K562 (cell line): Measurements from ENCODE around the gene WDR83. TPM values are rescaled to one million over a fixed set of nuclear protein-coding genes. Genes with fewer than 3 reads are reported as not detected.

ENCODE experiments used
- BCL6 ChIP-seq: fragments of 250-450 bp; sonication (Bioruptor Pico); IDR thresholded peaks from 2 replicates; pipeline ENCODE4 v1.4.0; 2020
- HDAC2 ChIP-seq: fragments of 450-650 bp; IDR thresholded peaks from 2 replicates; pipeline ENCODE4 v1.6.1; 2016; ENCODE audit warnings: mild to moderate bottlenecking
- KAT7 ChIP-seq: sonication (generic); formaldehyde crosslinking; IDR thresholded peaks from 2 replicates; pipeline ENCODE4 v1.8.0; 2022; ENCODE audit warnings: missing genetic modification reagents, mild to moderate bottlenecking, borderline replicate concordance
- KLF6 ChIP-seq: fragments of 250-450 bp; sonication (Bioruptor Pico); IDR thresholded peaks from 2 replicates; pipeline ENCODE4 v1.4.0; 2020; ENCODE audit warnings: mild to moderate bottlenecking, moderate library complexity, borderline replicate concordance
- NCOA1 ChIP-seq: fragments of 450-650 bp; IDR thresholded peaks from 2 replicates; pipeline ENCODE4 v1.6.1; 2016; ENCODE audit warnings: low read depth
- NR2C2 ChIP-seq, 2 experiments: fragments of 200-800 bp in 1 of 2; sonication (Bioruptor generic) in 1 of 2; sonication (generic) in 1 of 2; formaldehyde crosslinking in 1 of 2; IDR thresholded peaks; 2 replicates each; pipeline versions ENCODE4 v1.6.1 to v1.8.0; 2016 to 2022; ENCODE audit warnings: mild to moderate bottlenecking in 1 of 2, missing compliant biosample characterization in 1 of 2, missing genetic modification characterization in 1 of 2, missing genetic modification reagents in 1 of 2
- RB1 ChIP-seq: fragments of 450-650 bp; IDR thresholded peaks from 2 replicates; pipeline ENCODE4 v1.6.1; 2017; ENCODE audit warnings: low read depth, mild to moderate bottlenecking
- RBFOX2 ChIP-seq: fragments of 200-400 bp; formaldehyde crosslinking; IDR thresholded peaks from 2 replicates; pipeline ENCODE4 v1.6.1; 2017; ENCODE audit warnings: low read depth, mild to moderate bottlenecking, low read length, moderate library complexity
- SMAD3 ChIP-seq: fragments of 450-650 bp; formaldehyde crosslinking; conservative IDR thresholded peaks from 2 replicates; pipeline ENCODE4 v1.4.0; 2020; ENCODE audit warnings: mild to moderate bottlenecking
- SMARCA5 ChIP-seq: fragments of 450-650 bp; IDR thresholded peaks from 2 replicates; pipeline ENCODE4 v1.6.1; 2016
- ZBTB7A ChIP-seq: IDR thresholded peaks from 2 replicates; pipeline ENCODE4 v1.6.1; 2011; ENCODE audit warnings: low read depth, mild to moderate bottlenecking, low read length, moderate library complexity, borderline replicate concordance; ENCODE audit not compliant: control insufficient read depth
- polyA plus RNA-seq, 8 experiments: library from polyadenylated mRNA; depleted of rRNA in 4 of 8; stranded (reverse) in 5 of 8; unstranded in 3 of 8; fragments of >200 nt; fragmentation: Nextera tagmentation in 2 of 8; fragmentation: Illumina TruSeq in 1 of 8; extraction: Ambion mirVana in 2 of 8; extraction: Trizol in 1 of 8; gene quantifications; 2 replicates each; pipeline versions ENCODE4 v1.2.1 to v1.2.3, GENCODE V29; 2011 to 2014; ENCODE audit warnings: inconsistent platforms in 1 of 8, missing spikeins in 1 of 8
- total RNA-seq, 7 experiments: library from RNA; depleted of rRNA in 6 of 7; stranded (reverse); fragments of >200 nt in 6 of 7; fragmentation: Illumina TruSeq in 2 of 7; extraction: Trizol in 2 of 7; gene quantifications; 2 replicates each; pipeline versions ENCODE4 v1.2.1 to v1.2.3, GENCODE V29; 2011 to 2021; ENCODE audit warnings: low replicate concordance in 1 of 7
- TF ChIP-seq, protein P1 (sequence below): fragments of 450-650 bp; IDR thresholded peaks from 2 replicates; pipeline ENCODE4 v1.6.1; 2017; ENCODE audit warnings: antibody characterized with exemption
- TF ChIP-seq, protein P2 (sequence below), 2 experiments: fragments of 200-800 bp in 1 of 2; sonication (Bioruptor generic) in 1 of 2; sonication (generic) in 1 of 2; formaldehyde crosslinking in 1 of 2; IDR thresholded peaks in 1 of 2; conservative IDR thresholded peaks in 1 of 2; 2 replicates each; pipeline versions ENCODE4 v1.5.0 to v1.6.1; 2016 to 2020; ENCODE audit warnings: missing compliant biosample characterization in 1 of 2, missing genetic modification characterization in 1 of 2, missing genetic modification reagents in 1 of 2
- TF ChIP-seq, protein P3 (sequence below): fragments of 250-450 bp; sonication (Bioruptor Pico); IDR thresholded peaks from 2 replicates; pipeline ENCODE4 v1.8.0; 2021; ENCODE audit warnings: borderline replicate concordance, mild to moderate bottlenecking, moderate library complexity; ENCODE audit not compliant: poor library complexity, severe bottlenecking
- TF ChIP-seq, protein P4 (sequence below): fragments of 250-450 bp; sonication (Bioruptor Pico); IDR thresholded peaks from 2 replicates; pipeline ENCODE4 v1.4.0; 2020; ENCODE audit warnings: mild to moderate bottlenecking
- TF ChIP-seq, protein P5 (sequence below), 2 experiments: fragments of 250-450 bp in 1 of 2; fragments of 450-650 bp in 1 of 2; sonication (Bioruptor Pico) in 1 of 2; IDR thresholded peaks; 2 replicates each; pipeline versions ENCODE4 v1.6.1 to v1.8.0; 2016 to 2021; ENCODE audit warnings: mild to moderate bottlenecking in 2 of 2, moderate library complexity in 2 of 2, missing compliant biosample characterization in 1 of 2, missing genetic modification characterization in 1 of 2
- TF ChIP-seq, protein P6 (sequence below): fragments of 450-650 bp; IDR thresholded peaks from 2 replicates; pipeline ENCODE4 v1.6.1; 2014; ENCODE audit warnings: low read depth, mild to moderate bottlenecking, moderate library complexity, borderline replicate concordance

The WDR83 gene
- total and polyA plus RNA-seq, 9 of the 15 experiments (the other 6 are each of a cell fraction or from before 2014, with no cell fraction given) = 0.52 to 21.3 (median 4.2) TPM

DNA sequence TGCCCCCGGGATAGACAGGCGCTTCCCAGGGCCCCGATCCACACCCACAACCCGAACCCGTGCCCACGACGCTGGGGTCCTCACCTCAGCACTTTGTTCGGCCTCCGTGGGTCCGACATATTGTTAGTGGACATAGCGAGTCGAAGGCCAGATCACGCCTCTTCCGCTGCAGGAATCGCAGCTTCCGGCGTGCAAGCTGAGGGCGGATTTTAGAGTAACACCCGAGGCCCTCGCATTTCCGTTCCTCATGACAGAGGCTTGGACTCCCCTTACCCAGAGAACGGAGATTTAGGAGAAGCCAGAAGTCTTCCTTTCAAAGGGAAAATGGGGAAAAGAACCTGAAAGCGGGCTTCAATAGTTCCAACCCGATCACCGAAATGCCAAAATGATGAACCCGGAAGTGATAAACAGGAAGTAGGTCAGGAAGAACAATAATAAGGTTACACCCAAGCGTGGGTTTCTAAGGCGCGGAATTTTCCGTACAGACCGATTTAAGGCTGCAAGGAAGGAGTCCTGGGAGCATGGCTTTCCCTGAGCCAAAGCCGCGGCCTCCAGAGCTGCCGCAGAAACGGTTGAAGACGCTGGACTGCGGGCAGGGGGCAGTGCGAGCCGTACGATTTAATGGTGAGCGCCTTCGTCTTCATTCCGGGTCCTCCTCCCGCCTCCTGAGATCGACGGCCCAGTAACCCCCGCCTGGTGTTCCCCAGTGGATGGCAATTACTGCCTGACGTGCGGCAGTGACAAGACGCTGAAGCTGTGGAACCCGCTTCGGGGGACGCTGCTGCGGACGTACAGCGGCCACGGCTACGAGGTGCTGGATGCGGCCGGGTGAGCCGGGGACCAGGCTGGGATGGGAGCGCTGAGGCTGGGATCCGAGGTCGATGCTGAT is 2.9 kb downstream of the WDR83 start (continued):
- TF ChIP-seq, protein P1, sequence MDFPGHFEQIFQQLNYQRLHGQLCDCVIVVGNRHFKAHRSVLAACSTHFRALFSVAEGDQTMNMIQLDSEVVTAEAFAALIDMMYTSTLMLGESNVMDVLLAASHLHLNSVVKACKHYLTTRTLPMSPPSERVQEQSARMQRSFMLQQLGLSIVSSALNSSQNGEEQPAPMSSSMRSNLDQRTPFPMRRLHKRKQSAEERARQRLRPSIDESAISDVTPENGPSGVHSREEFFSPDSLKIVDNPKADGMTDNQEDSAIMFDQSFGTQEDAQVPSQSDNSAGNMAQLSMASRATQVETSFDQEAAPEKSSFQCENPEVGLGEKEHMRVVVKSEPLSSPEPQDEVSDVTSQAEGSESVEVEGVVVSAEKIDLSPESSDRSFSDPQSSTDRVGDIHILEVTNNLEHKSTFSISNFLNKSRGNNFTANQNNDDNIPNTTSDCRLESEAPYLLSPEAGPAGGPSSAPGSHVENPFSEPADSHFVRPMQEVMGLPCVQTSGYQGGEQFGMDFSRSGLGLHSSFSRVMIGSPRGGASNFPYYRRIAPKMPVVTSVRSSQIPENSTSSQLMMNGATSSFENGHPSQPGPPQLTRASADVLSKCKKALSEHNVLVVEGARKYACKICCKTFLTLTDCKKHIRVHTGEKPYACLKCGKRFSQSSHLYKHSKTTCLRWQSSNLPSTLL = no peak
- TF ChIP-seq, protein P2, sequence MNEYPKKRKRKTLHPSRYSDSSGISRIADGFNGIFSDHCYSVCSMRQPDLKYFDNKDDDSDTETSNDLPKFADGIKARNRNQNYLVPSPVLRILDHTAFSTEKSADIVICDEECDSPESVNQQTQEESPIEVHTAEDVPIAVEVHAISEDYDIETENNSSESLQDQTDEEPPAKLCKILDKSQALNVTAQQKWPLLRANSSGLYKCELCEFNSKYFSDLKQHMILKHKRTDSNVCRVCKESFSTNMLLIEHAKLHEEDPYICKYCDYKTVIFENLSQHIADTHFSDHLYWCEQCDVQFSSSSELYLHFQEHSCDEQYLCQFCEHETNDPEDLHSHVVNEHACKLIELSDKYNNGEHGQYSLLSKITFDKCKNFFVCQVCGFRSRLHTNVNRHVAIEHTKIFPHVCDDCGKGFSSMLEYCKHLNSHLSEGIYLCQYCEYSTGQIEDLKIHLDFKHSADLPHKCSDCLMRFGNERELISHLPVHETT (CRISPR knock-in tag; conservative IDR thresholded peaks at IDR 0.05 in 1 of 2, IDR thresholded peaks at IDR 0.05 in 1 of 2) = peak in 1 of 2 experiments; percentile 73; a peak in 2 of 4 replicates
- TF ChIP-seq NCOA1 = peak; percentile 100
- peak; percentile 50 for TF ChIP-seq RB1
- peak; percentile 94 for TF ChIP-seq HDAC2
- TF ChIP-seq SMARCA5 = no peak
- TF ChIP-seq, protein P3, sequence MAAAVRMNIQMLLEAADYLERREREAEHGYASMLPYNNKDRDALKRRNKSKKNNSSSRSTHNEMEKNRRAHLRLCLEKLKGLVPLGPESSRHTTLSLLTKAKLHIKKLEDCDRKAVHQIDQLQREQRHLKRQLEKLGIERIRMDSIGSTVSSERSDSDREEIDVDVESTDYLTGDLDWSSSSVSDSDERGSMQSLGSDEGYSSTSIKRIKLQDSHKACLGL (CRISPR knock-in tag) = peak; percentile 39
- peak; percentile 94 for TF ChIP-seq NR2C2 (CRISPR knock-in tag; IDR thresholded peaks at IDR 0.05)
- peak; percentile 99 for TF ChIP-seq NR2C2 (tag; IDR thresholded peaks at IDR 0.05)
- peak; percentile 52; the same call in 1 of the 2 replicates for TF ChIP-seq KAT7
- TF ChIP-seq ZBTB7A = peak; percentile 40; the same call in 1 of the 2 replicates
- TF ChIP-seq, protein P4, sequence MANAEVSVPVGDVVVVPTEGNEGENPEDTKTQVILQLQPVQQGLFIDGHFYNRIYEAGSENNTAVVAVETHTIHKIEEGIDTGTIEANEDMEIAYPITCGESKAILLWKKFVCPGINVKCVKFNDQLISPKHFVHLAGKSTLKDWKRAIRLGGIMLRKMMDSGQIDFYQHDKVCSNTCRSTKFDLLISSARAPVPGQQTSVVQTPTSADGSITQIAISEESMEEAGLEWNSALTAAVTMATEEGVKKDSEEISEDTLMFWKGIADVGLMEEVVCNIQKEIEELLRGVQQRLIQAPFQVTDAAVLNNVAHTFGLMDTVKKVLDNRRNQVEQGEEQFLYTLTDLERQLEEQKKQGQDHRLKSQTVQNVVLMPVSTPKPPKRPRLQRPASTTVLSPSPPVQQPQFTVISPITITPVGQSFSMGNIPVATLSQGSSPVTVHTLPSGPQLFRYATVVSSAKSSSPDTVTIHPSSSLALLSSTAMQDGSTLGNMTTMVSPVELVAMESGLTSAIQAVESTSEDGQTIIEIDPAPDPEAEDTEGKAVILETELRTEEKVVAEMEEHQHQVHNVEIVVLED = peak; percentile 66
- TF ChIP-seq, protein P5, sequence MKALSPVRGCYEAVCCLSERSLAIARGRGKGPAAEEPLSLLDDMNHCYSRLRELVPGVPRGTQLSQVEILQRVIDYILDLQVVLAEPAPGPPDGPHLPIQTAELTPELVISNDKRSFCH (CRISPR knock-in tag; IDR thresholded peaks at IDR 0.05) = no peak
- TF ChIP-seq, protein P5 (tag; IDR thresholded peaks at IDR 0.05) = peak; percentile 54; the same call in 1 of the 2 replicates
- TF ChIP-seq, protein P6, sequence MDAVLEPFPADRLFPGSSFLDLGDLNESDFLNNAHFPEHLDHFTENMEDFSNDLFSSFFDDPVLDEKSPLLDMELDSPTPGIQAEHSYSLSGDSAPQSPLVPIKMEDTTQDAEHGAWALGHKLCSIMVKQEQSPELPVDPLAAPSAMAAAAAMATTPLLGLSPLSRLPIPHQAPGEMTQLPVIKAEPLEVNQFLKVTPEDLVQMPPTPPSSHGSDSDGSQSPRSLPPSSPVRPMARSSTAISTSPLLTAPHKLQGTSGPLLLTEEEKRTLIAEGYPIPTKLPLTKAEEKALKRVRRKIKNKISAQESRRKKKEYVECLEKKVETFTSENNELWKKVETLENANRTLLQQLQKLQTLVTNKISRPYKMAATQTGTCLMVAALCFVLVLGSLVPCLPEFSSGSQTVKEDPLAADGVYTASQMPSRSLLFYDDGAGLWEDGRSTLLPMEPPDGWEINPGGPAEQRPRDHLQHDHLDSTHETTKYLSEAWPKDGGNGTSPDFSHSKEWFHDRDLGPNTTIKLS = 0 out of 2 replicates have a peak, but pooled peaks have one; percentile 39
- TF ChIP-seq KLF6 = 0 out of 2 replicates have a peak, but pooled peaks have one; percentile 24
- no peak for TF ChIP-seq BCL6
- peak; percentile 82 for TF ChIP-seq SMAD3
- peak; percentile 81 for TF ChIP-seq RBFOX2
